Measurements from ENCODE around the gene PTGFRN. TPM values are rescaled to one million over a fixed set of nuclear protein-coding genes. Genes with fewer than 3 reads are reported as not detected.

The PTGFRN gene
- total RNA-seq, 5 donors from 2014 or later (not counting 1 experiment from before 2014, with no cell fraction given), result 0.53 to 0.79 (median 0.63) TPM

- peak overlapping the region in 2 of 3 donors; percentile 7 to 56 for H3K4me3 Mint-ChIP-seq
- peaks cover 40 to 44% (median 43%) of the 10 kb centered on the region in 3 donors for H3K4me1 Mint-ChIP-seq
- DNase-seq (no peak), ATAC-seq (replicated peaks in 1 of 4) (no peak)
- no peaks in the 10 kb centered on the region for H3K36me3 Mint-ChIP-seq
- Histone ChIP-seq H3K4me1 (ENCODE audit: control insufficient read depth in 1 of 2, extremely low read depth in 1 of 2, insufficient read depth in 2 of 2, low read length in 2 of 2) (peaks cover 27 to 47% of the 10 kb centered on the region in 2 experiments), H3K27me3 (replicated peaks in 1 of 2; ENCODE audit: control insufficient read depth in 2 of 2, extremely low read depth in 1 of 2, insufficient read depth in 2 of 2, low read length in 1 of 2) (peaks cover 0 to 3% of the 10 kb centered on the region in 2 experiments), H3K9me3 (no peaks in the 10 kb centered on the region), H3K36me3 (ENCODE audit: control insufficient read depth in 2 of 2, extremely low read depth in 1 of 2, insufficient read depth in 1 of 2, low read length in 1 of 2) (no peaks in the 10 kb centered on the region), H3K4me3 (ENCODE audit: control insufficient read depth in 1 of 2, extremely low read depth in 1 of 2, low read length in 1 of 2) (no peak overlapping the region), H3K27ac (ENCODE audit: low read length) (no peak overlapping the region)
- WGBS (ENCODE audit: insufficient coverage), result 25% methylated on average over 2 of the region's 2 CpGs
- peak overlapping the region; percentile 41 to 78 for H3K27ac Mint-ChIP-seq
- POLR2A ChIA-PET, result no interaction called here
- no peaks in the 10 kb centered on the region for H3K27me3 Mint-ChIP-seq
- CTCF ChIA-PET, result no interaction called here
- no peaks in the 10 kb centered on the region for H3K9me3 Mint-ChIP-seq
Measured at GRCh38 chr1:116991171-116991845, 81.6 kb downstream of the PTGFRN start.

- Histone ChIP-seq H3K9me3 (no peaks in the 10 kb centered on the region), H3K4me3 (ENCODE audit: control insufficient read depth in 1 of 2, extremely low read depth in 1 of 2, low read length in 1 of 2) (no peak overlapping the region), H3K36me3 (ENCODE audit: control insufficient read depth in 2 of 2, extremely low read depth in 1 of 2, insufficient read depth in 1 of 2, low read length in 1 of 2) (no peaks in the 10 kb centered on the region), H3K27me3 (replicated peaks in 1 of 2; ENCODE audit: control insufficient read depth in 2 of 2, extremely low read depth in 1 of 2, insufficient read depth in 2 of 2, low read length in 1 of 2) (no peaks in the 10 kb centered on the region), H3K4me1 (ENCODE audit: control insufficient read depth in 1 of 2, extremely low read depth in 1 of 2, insufficient read depth in 2 of 2, low read length in 2 of 2) (peaks cover 21 to 43% of the 10 kb centered on the region in 2 experiments), H3K27ac (ENCODE audit: low read length) (no peak overlapping the region)
- ChIA-PET POLR2A (no interaction called here), CTCF (interaction anchor here in 1 of 2 donors (0.9 kb wide), 1 partner anchor 182 kb away, joined by 3 read pairs; no protein-coding TSS in a partner anchor)
- peak overlapping the region in 2 of 3 donors; percentile 7 to 56 for H3K4me3 Mint-ChIP-seq
- H3K27ac Mint-ChIP-seq, result peak overlapping the region; percentile 41 to 78
- no peaks in the 10 kb centered on the region for H3K27me3 Mint-ChIP-seq
- DNase-seq, result no peak
- no peaks in the 10 kb centered on the region for H3K36me3 Mint-ChIP-seq
- ATAC-seq (replicated peaks in 1 of 4), result peak in 1 of 4 experiments; percentile 11
- H3K9me3 Mint-ChIP-seq, result no peaks in the 10 kb centered on the region
- H3K4me1 Mint-ChIP-seq, result peaks cover 34 to 38% (median 37%) of the 10 kb centered on the region in 3 donors
- no CpG with 5 or more reads among the region's 1 CpG for WGBS (ENCODE audit: insufficient coverage)
Measured at GRCh38 chr1:116991918-116992317, 82.2 kb downstream of the PTGFRN start.

- H3K27ac Mint-ChIP-seq, result no peak overlapping the region
- H3K4me1 Mint-ChIP-seq, result peaks cover 20 to 24% (median 23%) of the 10 kb centered on the region in 3 donors
- no peaks in the 10 kb centered on the region for H3K9me3 ChIP-seq
- H3K4me3 Mint-ChIP-seq, result no peak overlapping the region
- ChIA-PET CTCF (no interaction called here), POLR2A (no interaction called here)
- H3K36me3 Mint-ChIP-seq, result no peaks in the 10 kb centered on the region
- no peaks in the 10 kb centered on the region for H3K36me3 ChIP-seq (ENCODE audit: control insufficient read depth in 2 of 2, extremely low read depth in 1 of 2, insufficient read depth in 1 of 2, low read length in 1 of 2)
- no peaks in the 10 kb centered on the region for H3K9me3 Mint-ChIP-seq
- no peaks in the 10 kb centered on the region for H3K27me3 ChIP-seq (replicated peaks in 1 of 2; ENCODE audit: control insufficient read depth in 2 of 2, extremely low read depth in 1 of 2, insufficient read depth in 2 of 2, low read length in 1 of 2)
- no peak for ATAC-seq (replicated peaks in 1 of 4)
- H3K27me3 Mint-ChIP-seq, result no peaks in the 10 kb centered on the region
- peaks cover 7 to 35% of the 10 kb centered on the region in 2 experiments for H3K4me1 ChIP-seq (ENCODE audit: control insufficient read depth in 1 of 2, extremely low read depth in 1 of 2, insufficient read depth in 2 of 2, low read length in 2 of 2)
- no peak overlapping the region for H3K4me3 ChIP-seq (ENCODE audit: control insufficient read depth in 1 of 2, extremely low read depth in 1 of 2, low read length in 1 of 2)
- no CpG with 5 or more reads among the region's 7 CpGs for WGBS (ENCODE audit: insufficient coverage)
- DNase-seq, result no peak
- H3K27ac ChIP-seq (ENCODE audit: low read length), result no peak overlapping the region
Measured at GRCh38 chr1:116993286-116993685, 83.6 kb downstream of the PTGFRN start.

- POLR2A ChIA-PET, result no interaction called here
- peaks cover 15 to 22% (median 18%) of the 10 kb centered on the region in 3 donors for H3K4me1 Mint-ChIP-seq
- no peaks in the 10 kb centered on the region for H3K36me3 Mint-ChIP-seq
- no peaks in the 10 kb centered on the region for H3K9me3 Mint-ChIP-seq
- H3K27me3 ChIP-seq (replicated peaks in 1 of 2; ENCODE audit: control insufficient read depth in 2 of 2, extremely low read depth in 1 of 2, insufficient read depth in 2 of 2, low read length in 1 of 2), result no peaks in the 10 kb centered on the region
- WGBS (ENCODE audit: insufficient coverage), result no CpG with 5 or more reads among the region's 2 CpGs
- H3K4me3 ChIP-seq (ENCODE audit: control insufficient read depth in 1 of 2, extremely low read depth in 1 of 2, low read length in 1 of 2), result no peak overlapping the region
- no peak overlapping the region for H3K27ac ChIP-seq (ENCODE audit: low read length)
- peaks cover 7 to 26% of the 10 kb centered on the region in 2 experiments for H3K4me1 ChIP-seq (ENCODE audit: control insufficient read depth in 1 of 2, extremely low read depth in 1 of 2, insufficient read depth in 2 of 2, low read length in 2 of 2)
- no peak for DNase-seq
- H3K9me3 ChIP-seq, result no peaks in the 10 kb centered on the region
- no peak for ATAC-seq (replicated peaks in 1 of 4)
- H3K4me3 Mint-ChIP-seq, result no peak overlapping the region
- H3K27me3 Mint-ChIP-seq, result no peaks in the 10 kb centered on the region
- H3K27ac Mint-ChIP-seq, result no peak overlapping the region
- no peaks in the 10 kb centered on the region for H3K36me3 ChIP-seq (ENCODE audit: control insufficient read depth in 2 of 2, extremely low read depth in 1 of 2, insufficient read depth in 1 of 2, low read length in 1 of 2)
- CTCF ChIA-PET, result no interaction called here
Measured at GRCh38 chr1:116994411-116994810, 84.7 kb downstream of the PTGFRN start.

- H3K9me3 ChIP-seq, result no peaks in the 10 kb centered on the region
- ATAC-seq (replicated peaks in 1 of 4), result no peak
- no peak overlapping the region for H3K4me3 ChIP-seq (ENCODE audit: control insufficient read depth in 1 of 2, extremely low read depth in 1 of 2, low read length in 1 of 2)
- H3K27me3 ChIP-seq (replicated peaks in 1 of 2; ENCODE audit: control insufficient read depth in 2 of 2, extremely low read depth in 1 of 2, insufficient read depth in 2 of 2, low read length in 1 of 2), result no peaks in the 10 kb centered on the region
- H3K4me3 Mint-ChIP-seq, result no peak overlapping the region
- peaks cover 25 to 32% (median 28%) of the 10 kb centered on the region in 3 donors for H3K4me1 Mint-ChIP-seq
- peaks cover 4 to 17% of the 10 kb centered on the region in 2 experiments for H3K4me1 ChIP-seq (ENCODE audit: control insufficient read depth in 1 of 2, extremely low read depth in 1 of 2, insufficient read depth in 2 of 2, low read length in 2 of 2)
- H3K36me3 ChIP-seq (ENCODE audit: control insufficient read depth in 2 of 2, extremely low read depth in 1 of 2, insufficient read depth in 1 of 2, low read length in 1 of 2), result no peaks in the 10 kb centered on the region
- POLR2A ChIA-PET, result interaction anchor here in 1 of 2 donors (0.5 kb wide), 1 partner anchor 71 kb away, joined by 3 read pairs; no protein-coding TSS in a partner anchor
- no peaks in the 10 kb centered on the region for H3K36me3 Mint-ChIP-seq
- H3K27ac ChIP-seq (ENCODE audit: low read length), result no peak overlapping the region
- WGBS (ENCODE audit: insufficient coverage), result no CpG with 5 or more reads among the region's 1 CpG
- H3K9me3 Mint-ChIP-seq, result peaks cover 0 to 1% (median 0%) of the 10 kb centered on the region in 3 donors
- no peak overlapping the region for H3K27ac Mint-ChIP-seq
- CTCF ChIA-PET, result interaction anchor here in 1 of 2 donors (0.7 to 1.4 kb wide), 2 partner anchors 225 to 639 kb away, joined by 3 to 5 read pairs; no protein-coding TSS in a partner anchor
- no peak for DNase-seq
- H3K27me3 Mint-ChIP-seq, result no peaks in the 10 kb centered on the region
Measured at GRCh38 chr1:116997066-116997465, 87.3 kb downstream of the PTGFRN start.

- Mint-ChIP-seq H3K4me3 (no peak overlapping the region), H3K27ac (no peak overlapping the region), H3K36me3 (no peaks in the 10 kb centered on the region), H3K9me3 (peaks cover 0 to 5% (median 0%) of the 10 kb centered on the region in 3 donors), H3K4me1 (peaks cover 26 to 33% (median 30%) of the 10 kb centered on the region in 3 donors), H3K27me3 (no peaks in the 10 kb centered on the region)
- ChIA-PET POLR2A (no interaction called here), CTCF (interaction anchor here in 1 of 2 donors (0.7 to 1.4 kb wide), 2 partner anchors 225 to 640 kb away, joined by 3 to 5 read pairs; no protein-coding TSS in a partner anchor)
- Histone ChIP-seq H3K36me3 (ENCODE audit: control insufficient read depth in 2 of 2, extremely low read depth in 1 of 2, insufficient read depth in 1 of 2, low read length in 1 of 2) (no peaks in the 10 kb centered on the region), H3K4me3 (ENCODE audit: control insufficient read depth in 1 of 2, extremely low read depth in 1 of 2, low read length in 1 of 2) (no peak overlapping the region), H3K27me3 (replicated peaks in 1 of 2; ENCODE audit: control insufficient read depth in 2 of 2, extremely low read depth in 1 of 2, insufficient read depth in 2 of 2, low read length in 1 of 2) (no peaks in the 10 kb centered on the region), H3K27ac (ENCODE audit: low read length) (no peak overlapping the region), H3K9me3 (no peaks in the 10 kb centered on the region), H3K4me1 (ENCODE audit: control insufficient read depth in 1 of 2, extremely low read depth in 1 of 2, insufficient read depth in 2 of 2, low read length in 2 of 2) (peaks cover 3 to 20% of the 10 kb centered on the region in 2 experiments)
- DNase-seq (no peak), ATAC-seq (replicated peaks in 1 of 4) (no peak)
Measured at GRCh38 chr1:116997636-116998035, 87.9 kb downstream of the PTGFRN start.

All from T-cell (primary cell).